ENCODE results near the gene DPH7. TPM values are rescaled to one million over a fixed set of nuclear protein-coding genes. Genes with fewer than 3 reads are reported as not detected.

The DPH7 gene
- total and polyA plus RNA-seq, 2 of the 8 experiments (the other 6 are each of a cell fraction or from before 2014, with no cell fraction given), result 44.6 to 45.5 TPM

GRCh38 chr9:137588311-137588710, 9.6 kb upstream of the DPH7 start (continued):
- TF ChIP-seq CHD7 (IDR thresholded peaks at IDR 0.05; ENCODE audit: insufficient replicate concordance, low read length), result no peak
